Ecto neural progenitor cell (in vitro differentiated cells): ENCODE results near the gene RNF26.
A peak's percentile ranks its signal among the peaks of the same experiment; 100 is the strongest.

Experiments
- DNase-seq: peaks from one replicate; pipeline ENCODE4 v3.0.0-alpha.2; 2018; ENCODE audit warnings: low spot score

RNF26 gene

GRCh38 chr11:119336744-119337469 is 2.6 kb downstream of the RNF26 start:
- DNase-seq = no peak

DNA sequence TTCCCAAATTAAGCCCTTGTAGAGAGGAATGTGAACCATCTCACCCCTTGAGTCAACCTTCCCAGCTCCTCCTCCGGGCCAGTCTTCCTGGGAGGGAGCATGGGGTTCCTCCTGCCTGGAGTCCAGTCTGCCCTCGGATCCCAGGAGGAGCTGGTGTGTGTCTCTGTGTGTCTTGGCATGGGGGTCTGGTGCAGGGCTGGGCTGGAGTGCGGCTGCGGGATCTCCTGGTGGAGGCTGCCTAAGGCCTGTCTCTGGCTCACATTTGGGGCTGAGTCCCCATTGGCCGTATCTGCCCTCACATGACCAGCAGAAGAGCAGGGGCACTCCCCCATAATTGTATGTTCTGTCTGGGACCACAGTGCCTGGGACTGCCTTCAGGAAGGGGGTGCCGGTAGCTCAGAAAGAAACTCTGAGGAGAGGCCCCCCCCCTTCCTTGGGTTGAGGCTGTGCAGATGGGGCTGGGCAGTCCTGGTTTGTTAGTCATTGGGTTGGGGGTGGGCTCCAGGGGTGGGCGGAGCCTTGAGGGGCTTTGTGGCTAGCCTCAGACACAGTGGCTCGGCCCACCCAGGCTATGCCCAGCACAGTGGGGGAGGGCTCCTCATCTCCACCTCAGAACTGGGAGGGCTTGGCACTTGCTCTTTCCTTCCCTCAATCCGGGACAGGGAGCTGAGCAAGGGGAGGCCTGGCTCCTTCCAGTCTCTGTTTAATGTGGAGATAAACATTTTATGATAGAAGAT is 3.4 kb downstream of the RNF26 start:
- DNase-seq = peak; percentile 87

DNA sequence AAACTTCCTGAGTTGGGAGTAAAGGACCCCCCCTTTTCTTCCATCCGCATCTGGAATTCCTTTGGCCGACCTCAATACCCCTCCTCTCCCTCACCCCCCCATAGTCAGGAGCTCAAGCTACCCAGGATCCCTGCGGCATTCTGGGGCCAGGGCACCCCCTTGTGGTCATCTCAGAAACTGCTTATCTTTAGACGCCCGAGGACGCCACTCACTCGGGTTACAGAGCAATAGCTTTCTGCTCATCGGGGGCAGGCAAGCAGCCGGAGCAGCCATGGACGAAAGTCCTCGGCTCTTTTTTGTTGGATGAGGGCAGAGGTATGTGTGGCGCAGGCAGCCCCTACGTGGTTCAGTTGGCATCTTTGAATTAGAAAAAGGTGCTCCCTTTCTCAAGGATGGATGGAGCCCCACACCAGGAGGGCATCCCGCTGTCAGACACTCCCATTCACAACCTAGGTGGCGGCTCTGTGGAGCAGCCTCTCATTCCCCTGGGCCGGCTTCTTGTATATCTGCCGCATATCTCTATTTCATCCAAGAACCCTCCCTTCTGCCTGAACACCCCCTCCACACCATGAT is 4.1 kb downstream of the RNF26 start:
- DNase-seq = peak; percentile 92

DNA sequence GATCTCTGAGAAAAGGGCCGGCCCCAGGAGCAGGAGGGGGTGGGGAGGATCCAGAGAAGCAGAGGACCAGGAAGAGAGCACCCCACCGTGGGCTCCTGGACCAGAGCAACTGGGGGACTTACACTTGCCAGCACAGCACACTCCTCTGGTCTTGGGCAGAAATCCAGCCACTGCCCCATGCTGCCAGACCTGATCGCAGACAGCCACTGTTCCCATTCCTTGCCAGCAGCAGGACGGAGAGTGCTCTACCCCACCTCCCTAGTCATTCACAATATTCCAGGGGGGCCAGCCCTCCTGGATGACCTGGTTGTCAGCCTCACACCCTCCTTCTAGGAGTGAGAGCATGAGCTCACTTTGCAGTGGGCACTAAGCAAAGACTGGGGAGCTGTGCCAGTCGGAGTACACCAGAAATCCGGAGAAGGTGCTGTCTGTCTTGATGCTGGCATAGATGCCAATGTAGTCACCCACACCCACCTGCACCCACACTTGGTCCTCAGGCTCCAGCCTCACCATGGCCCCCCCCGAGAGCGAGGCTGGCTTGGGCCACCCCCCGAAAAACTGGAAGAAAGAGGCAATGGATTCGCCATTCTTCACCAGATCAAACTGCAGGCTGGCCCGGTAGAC is 4.8 kb downstream of the RNF26 start:
- DNase-seq = no peak

DNA sequence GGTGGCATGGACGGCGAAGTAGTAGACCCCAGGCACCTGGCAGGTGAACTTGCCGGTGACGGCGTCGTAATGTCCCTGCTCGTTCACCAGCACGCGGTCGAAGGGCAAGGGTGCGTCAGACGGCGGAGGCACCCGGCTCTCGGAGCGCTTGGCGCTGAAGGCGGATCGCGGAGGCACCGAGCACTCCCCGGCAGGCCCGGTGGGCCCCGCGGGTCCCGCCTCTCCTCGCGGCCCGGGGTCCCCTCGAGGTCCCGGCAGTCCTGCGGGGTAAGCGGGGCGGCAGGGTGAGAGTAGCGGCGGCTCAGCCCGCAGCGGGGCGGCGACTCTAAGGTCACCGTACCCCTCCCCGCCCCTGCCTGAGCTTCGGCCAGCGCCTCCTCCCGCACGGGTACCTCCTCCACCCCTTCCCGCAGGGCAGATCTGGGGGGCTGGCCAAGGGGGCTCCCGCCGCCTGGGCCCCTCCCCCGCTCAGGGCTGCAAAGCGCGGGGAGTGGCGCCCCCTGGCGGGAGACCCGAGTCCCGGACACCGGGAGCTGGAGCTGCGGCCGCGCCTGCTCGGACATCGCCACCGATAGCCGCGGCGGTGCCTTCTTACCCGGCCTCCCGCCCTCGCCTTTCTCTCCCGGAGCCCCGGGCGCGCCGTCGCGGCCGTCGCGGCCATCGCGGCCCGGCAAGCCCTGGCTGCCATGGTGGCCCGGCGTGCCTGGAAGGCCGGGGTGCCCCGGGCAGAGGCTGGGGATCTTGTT is 5.4 kb downstream of the RNF26 start:
- DNase-seq = peak; percentile 93

- peak; percentile 72 for DNase-seq
Measured at GRCh38 chr11:119340335-119341221, 6.3 kb downstream of the RNF26 start, which contains the start of gene C1QTNF5. TSS of gene C1QTNF5 (minus strand) at chr11:119340883. CDS start at chr11:119340397, 486 bp downstream.

DNA sequence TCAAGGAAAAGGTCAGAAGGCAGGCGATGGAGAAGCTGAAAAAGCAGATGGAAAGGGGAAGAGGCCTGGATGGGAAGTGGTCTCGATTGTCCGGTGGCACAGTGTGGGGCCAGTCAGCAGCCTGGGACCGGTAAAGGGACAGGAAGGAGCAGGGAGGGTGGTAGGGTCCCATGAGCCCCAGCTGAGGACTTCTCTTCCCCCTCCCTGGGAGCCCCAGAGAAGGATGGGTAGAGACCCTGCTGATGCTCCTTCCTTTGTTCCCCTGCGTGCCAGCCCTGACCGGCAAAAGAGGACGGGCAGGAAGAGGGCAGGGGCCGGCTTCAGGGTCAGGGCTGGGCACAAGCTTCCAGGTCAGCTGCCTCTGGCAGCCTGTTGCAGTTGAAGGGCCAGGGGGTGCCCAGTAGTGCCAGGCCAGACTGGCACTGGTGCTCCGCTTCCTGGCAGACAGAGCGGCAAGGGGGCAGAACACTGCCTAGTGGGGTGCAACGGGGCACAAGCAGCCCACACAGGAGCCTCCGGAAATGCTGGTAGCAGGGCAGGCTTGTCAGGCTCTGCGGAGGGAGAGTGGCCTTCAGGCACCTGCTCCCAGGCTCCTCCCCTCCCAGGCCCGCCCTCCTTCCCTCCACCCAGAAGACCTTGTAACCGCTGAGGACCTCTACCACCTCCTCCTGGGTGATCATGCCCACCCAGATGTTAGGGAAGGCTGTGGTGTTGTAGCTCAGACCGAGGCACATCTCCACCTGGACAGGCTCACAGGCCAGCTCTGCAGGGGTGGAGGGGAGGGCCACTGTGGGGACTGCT is 7.1 kb downstream of the RNF26 start:
- no peak for DNase-seq

GRCh38 chr11:119342023-119342300 is 7.6 kb downstream of the RNF26 start:
- DNase-seq = no peak

DNA sequence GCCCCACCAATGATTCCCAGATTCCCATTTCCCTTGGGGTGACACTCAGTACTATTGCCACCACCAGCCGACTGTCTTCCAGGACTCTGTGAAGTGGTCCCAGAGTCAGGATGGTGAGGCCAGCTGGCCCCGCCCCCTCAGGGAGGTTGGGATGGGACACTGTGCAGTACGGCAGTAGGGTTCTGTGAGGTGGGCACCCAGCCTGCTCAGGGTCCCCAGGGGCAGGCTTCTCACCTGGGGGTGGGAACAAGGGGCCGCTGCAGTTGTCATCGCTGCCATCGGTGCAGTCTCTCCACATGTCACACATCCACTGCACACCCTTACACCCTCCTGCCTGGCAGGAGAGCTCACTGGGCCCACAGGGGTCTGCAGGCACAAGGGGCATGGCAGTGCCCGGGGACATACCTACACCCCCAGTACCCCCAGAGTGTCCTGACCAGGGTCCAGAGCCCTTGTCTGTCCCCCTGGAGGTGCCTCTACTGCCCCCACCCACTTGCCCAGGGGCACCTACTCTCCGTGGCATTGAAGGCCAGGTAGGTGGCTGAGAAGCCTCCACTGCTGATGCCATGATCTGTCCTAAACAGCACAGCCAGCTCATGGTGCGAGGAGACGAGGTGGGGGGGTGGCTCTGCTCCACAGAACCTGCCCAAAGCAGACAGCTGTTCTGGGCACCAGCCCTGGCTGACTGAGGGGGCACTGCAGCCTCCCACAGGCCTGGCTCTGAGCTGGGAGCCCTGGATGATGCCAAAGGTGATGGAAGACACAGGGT is 8.2 kb downstream of the RNF26 start:
- no peak for DNase-seq

DNA sequence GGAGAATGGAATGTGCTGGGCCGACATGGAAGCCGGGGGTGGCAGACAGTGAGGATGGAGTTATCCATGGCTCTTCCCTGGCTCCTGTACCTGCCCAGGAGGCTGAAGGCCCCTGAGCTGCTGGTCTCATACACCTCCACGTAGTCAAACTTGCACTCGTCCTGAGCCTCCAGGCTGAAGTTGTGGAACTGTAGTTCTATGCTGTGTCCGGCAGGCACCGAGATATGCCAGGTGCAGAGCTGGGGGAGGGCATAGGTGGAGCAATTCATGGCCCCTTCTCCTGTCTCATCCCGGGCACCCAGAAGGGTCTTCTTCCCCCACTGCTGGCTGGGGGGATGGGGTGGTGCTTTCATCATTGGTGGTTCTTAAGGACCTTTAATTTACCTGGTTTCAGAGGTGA is 9.4 kb downstream of the RNF26 start:
- no peak for DNase-seq

DNA sequence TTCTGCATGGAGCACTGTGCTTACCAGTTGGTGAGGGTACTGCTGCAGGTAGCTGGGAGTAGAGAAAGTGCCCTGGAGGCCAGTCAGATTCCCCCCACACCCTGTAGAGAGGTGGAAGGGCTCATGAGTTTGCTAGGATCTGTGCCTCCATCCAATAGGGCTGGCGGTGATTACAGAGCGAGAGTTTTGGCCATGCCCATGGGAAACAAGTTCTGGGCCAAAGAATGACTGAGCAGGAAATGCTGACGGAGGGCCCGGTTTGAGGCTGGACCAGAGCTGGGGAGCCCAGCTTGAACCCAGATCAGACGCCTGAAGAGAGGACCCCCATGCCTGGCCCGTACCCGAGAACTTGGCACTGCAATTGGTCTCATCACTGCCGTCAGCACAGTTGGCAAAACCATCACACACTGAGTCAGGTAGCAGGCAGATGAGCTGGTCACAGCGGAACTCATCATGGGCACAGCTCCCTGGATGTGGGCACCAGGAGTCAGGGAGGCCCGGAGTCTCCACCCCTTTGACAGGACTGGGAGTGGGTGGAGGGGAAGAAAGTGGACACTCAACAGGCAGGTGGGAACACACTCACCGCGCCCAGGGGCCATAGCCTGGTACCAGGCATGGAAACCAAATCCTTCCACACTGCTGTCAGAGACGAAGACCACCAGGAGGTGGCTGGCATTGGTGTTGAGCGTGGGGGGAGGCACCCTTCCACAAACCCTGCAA is 10.1 kb downstream of the RNF26 start:
- DNase-seq = no peak

DNA sequence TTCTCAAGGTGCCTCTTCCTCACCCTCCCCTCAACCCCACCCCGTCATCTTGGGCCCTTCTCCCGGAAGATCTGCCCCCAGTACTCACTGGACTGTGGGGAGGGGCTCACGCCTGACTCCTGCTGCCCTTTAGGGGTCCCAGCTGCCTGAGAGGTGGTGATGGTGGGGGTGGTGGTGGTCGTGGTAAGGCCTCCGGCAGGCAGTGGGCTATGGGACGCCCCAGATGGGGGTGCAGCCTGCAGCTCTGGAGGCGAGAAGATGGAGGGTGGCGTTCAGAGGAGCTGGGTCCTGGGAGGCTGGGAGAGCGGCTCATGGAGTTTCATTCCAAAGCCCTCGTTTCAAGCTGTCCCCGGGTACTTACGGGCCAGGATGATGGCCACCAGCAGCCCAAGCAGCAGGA is 11.4 kb downstream of the RNF26 start:
- no peak for DNase-seq

GRCh38 chr11:119346605-119347004 is 12.3 kb downstream of the RNF26 start, which contains the start of gene MFRP:
TSS of gene MFRP (minus strand) at chr11:119346705. CDS start at chr11:119346513, 192 bp downstream.
- no peak for DNase-seq

DNA sequence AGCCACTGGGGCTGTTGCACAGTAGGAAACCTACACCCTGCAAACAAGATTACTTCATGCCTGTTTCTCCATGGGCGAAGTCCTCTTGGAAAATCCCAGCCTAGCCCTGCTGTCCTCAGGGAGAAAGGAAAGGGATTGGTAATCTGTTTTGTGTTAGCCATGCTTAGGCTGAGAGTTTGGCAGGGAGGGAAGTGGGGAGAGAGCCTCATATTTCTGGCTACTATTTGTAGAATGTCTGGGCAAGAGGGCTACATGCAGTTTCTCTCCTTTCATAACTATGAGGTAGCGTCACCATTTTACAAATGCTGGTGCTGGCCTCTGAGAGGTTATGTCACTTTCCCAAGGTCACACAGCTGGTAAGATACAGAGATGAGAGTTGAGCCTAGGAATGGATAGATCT is 12.9 kb downstream of the RNF26 start:
- DNase-seq = no peak

GRCh38 chr11:119347940-119348605 is 13.7 kb downstream of the RNF26 start:
- DNase-seq = no peak

- DNase-seq = no peak
Measured at GRCh38 chr11:119350302-119350701, 16.0 kb downstream of the RNF26 start.

DNA sequence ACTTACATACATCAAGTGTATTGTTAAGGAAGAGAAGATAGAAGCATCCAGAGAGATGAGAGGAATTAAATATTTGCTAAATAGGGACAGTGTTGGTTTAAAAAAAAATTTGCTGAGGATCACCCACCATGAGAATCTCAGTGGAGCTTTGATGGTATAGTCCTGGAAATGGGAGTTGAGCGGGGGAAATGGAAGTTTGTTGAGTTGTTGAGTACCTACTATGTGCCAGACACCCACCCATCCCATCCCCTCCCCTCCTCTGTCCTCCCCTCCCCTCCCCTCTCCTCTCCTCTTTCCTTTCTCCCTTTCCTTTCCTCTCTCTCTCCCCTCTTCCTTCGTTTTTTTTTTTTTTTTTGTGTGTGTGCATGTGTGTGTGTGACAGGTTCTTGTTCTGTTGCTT is 16.9 kb downstream of the RNF26 start:
- DNase-seq = no peak

DNA sequence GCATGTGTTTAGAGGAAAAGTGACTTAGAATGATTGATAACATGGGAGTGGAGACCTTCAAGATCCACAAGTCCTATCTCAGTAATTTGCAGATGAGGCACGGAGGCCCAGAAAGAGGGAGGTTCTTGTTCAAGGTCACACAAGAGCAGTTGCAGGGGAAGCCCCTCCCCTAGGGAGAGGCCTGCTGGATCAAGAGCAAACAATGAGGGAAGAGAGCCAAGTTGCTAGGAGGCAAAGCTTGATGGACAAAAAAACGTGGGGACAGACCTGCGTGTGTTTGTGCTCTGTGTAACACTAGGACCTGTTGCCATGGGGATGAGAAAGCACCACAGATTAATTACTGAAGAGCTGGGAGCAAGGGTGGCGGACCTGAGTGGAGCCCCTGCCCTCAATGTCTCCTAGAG is 18.5 kb downstream of the RNF26 start:
- no peak for DNase-seq
